Measurements from ENCODE around the gene MAU2. TPM values are rescaled to one million over a fixed set of nuclear protein-coding genes. Genes with fewer than 3 reads are reported as not detected.

Gene MAU2
- total RNA-seq, 1 experiment from 2014 or later: 38.0 TPM

- no TSS peak for BruUV-seq (replicated peaks)
- peaks cover 32% of the 10 kb centered on the region for H3K4me1 ChIP-seq (ENCODE audit: control insufficient read depth, insufficient read depth, low read length)
- no peaks in the 10 kb centered on the region for H3K9me3 ChIP-seq (ENCODE audit: control insufficient read depth, insufficient read depth, low read depth, low read length)
- no peaks in the 10 kb centered on the region for H3K27me3 ChIP-seq (ENCODE audit: control insufficient read depth, insufficient read depth, low read length)
- no peak for TF ChIP-seq SIN3A (IDR thresholded peaks at IDR 0.05; ENCODE audit: borderline replicate concordance, insufficient read depth, low read depth, low read length)
- no peak for TF ChIP-seq POLR2AphosphoS5 (IDR thresholded peaks at IDR 0.05; ENCODE audit: low read depth, low read length)
- no peak for TF ChIP-seq CTCF (IDR thresholded peaks at IDR 0.05)
- TF ChIP-seq REST (IDR thresholded peaks at IDR 0.05; ENCODE audit: insufficient read depth in 1 of 2, low read depth in 2 of 2, low read length in 1 of 2): no peak
- TF ChIP-seq TCF7L2 (IDR thresholded peaks at IDR 0.05; ENCODE audit: low read depth, low read length): no peak
- intact Hi-C loops (cut with micrococcal nuclease; ENCODE audit: unreplicated experiment): no loop called here
- in situ Hi-C loops (cut with HindIII; ENCODE audit: low pct_unique_long_range_greater_than_20kb, low sequenced_read_pairs): no loop called here
- peaks cover 2% of the 10 kb centered on the region; the same call in 1 of the 2 replicates for H3K36me3 ChIP-seq (ENCODE audit: control insufficient read depth, insufficient read depth, low read length)
- DNase-seq (ENCODE audit: low read depth, low spot score) (no peak), ATAC-seq (no peak)
- no peak overlapping the region; a peak in 1 of 4 replicates for H3K4me3 ChIP-seq (ENCODE audit: low read depth in 2 of 2, low read length in 2 of 2)
- no peak overlapping the region for H3K27ac ChIP-seq (ENCODE audit: low read length)
- ChIA-PET CTCF (interaction anchor here (0.5 to 0.9 kb wide), 2 partner anchors 25 to 38 kb away, joined by 3 to 8 read pairs; no protein-coding TSS in a partner anchor), POLR2A (interaction anchor here (0.7 kb wide), 1 partner anchor 22 kb away, joined by 3 read pairs; no protein-coding TSS in a partner anchor)
Observed at GRCh38 chr19:19407633-19407930, 87.0 kb downstream of the MAU2 start.

Other genes starting within 250 kb of the MAU2 start
- 26.7 TPM for gene TMEM161A, start 182.4 kb upstream of the MAU2 start, total RNA-seq (2021; ENCODE audit: unreplicated experiment)
- gene MEF2B, start 150.6 kb upstream of the MAU2 start, total RNA-seq (2021; ENCODE audit: unreplicated experiment): 1.1 TPM
- 37.8 TPM for gene BORCS8, start 128.7 kb upstream of the MAU2 start, total RNA-seq (2021; ENCODE audit: unreplicated experiment)
- gene RFXANK, start 128.6 kb upstream of the MAU2 start, total RNA-seq (2021; ENCODE audit: unreplicated experiment): 92.3 TPM
- 42.1 TPM for gene NR2C2AP, start 117.4 kb upstream of the MAU2 start, total RNA-seq (2021; ENCODE audit: unreplicated experiment)
- gene NCAN, start 108.9 kb upstream of the MAU2 start, total RNA-seq (2021; ENCODE audit: unreplicated experiment): 0.15 TPM
- gene TM6SF2, start 47.5 kb upstream of the MAU2 start, total RNA-seq (2021; ENCODE audit: unreplicated experiment): 2.7 TPM
- 41.5 TPM for gene SUGP1, start 320 bp upstream of the MAU2 start, total RNA-seq (2021; ENCODE audit: unreplicated experiment)
- 99.6 TPM for gene GATAD2A, start 84.8 kb downstream of the MAU2 start, total RNA-seq (2021; ENCODE audit: unreplicated experiment)
- 1.8 TPM for gene TSSK6, start 194.7 kb downstream of the MAU2 start, total RNA-seq (2021; ENCODE audit: unreplicated experiment)
- gene NDUFA13, start 195.4 kb downstream of the MAU2 start, total RNA-seq (2021; ENCODE audit: unreplicated experiment): 287 TPM
- 6.1 TPM for gene YJEFN3, start 208.1 kb downstream of the MAU2 start, total RNA-seq (2021; ENCODE audit: unreplicated experiment)
- 0.46 TPM for gene CILP2, start 217.4 kb downstream of the MAU2 start, total RNA-seq (2021; ENCODE audit: unreplicated experiment)